ENCODE measurements around the gene TRIM38. TPM values are rescaled to one million over a fixed set of nuclear protein-coding genes. Genes with fewer than 3 reads are reported as not detected.
A peak's percentile ranks its signal among the peaks of the same experiment; 100 is the strongest.

Gene TRIM38
- total RNA-seq, 1 donor from 2014 or later: 7.6 TPM

DNA sequence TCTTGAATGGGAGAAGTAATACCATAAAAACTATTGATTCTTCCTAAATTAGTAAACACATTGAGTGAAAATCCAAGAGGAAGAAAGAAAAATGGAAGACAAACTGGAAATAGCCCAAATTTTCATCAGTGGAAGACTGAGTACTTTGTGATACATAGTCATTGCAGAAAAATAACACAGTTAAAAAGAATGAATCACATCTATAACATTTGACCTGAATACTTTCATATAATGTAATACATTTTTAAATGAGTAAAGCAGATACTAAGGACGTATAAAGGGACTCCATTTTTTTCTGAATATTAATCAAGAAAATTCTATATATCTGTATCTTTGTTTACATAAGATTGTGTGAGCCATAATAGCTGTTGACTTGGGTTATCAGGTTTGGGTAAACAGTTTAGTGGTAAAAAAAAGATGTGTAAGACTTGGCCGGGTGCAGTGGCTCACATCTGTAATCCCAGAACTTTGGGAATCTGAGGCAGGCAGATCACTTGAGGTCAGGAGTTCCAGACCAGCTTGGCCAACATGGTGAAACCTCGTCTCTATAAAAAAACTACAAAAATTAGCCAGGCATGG lies 27.8 kb upstream of the TRIM38 start:
- Histone ChIP-seq H3K27me3 (no peaks in the 10 kb centered on the region), H3K27ac (no peak overlapping the region), H3K9me3 (no peaks in the 10 kb centered on the region), H3K4me1 (no peaks in the 10 kb centered on the region), H3K36me3 (no peaks in the 10 kb centered on the region), H3K4me3 (no peak overlapping the region)
- intact Hi-C loops (cut with DNase I): no loop called here
- DNase-seq (ENCODE audit: low spot score in 2 of 2): no peak
- TF ChIP-seq, protein P1, sequence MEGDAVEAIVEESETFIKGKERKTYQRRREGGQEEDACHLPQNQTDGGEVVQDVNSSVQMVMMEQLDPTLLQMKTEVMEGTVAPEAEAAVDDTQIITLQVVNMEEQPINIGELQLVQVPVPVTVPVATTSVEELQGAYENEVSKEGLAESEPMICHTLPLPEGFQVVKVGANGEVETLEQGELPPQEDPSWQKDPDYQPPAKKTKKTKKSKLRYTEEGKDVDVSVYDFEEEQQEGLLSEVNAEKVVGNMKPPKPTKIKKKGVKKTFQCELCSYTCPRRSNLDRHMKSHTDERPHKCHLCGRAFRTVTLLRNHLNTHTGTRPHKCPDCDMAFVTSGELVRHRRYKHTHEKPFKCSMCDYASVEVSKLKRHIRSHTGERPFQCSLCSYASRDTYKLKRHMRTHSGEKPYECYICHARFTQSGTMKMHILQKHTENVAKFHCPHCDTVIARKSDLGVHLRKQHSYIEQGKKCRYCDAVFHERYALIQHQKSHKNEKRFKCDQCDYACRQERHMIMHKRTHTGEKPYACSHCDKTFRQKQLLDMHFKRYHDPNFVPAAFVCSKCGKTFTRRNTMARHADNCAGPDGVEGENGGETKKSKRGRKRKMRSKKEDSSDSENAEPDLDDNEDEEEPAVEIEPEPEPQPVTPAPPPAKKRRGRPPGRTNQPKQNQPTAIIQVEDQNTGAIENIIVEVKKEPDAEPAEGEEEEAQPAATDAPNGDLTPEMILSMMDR (IDR thresholded peaks at IDR 0.05): no peak

DNA sequence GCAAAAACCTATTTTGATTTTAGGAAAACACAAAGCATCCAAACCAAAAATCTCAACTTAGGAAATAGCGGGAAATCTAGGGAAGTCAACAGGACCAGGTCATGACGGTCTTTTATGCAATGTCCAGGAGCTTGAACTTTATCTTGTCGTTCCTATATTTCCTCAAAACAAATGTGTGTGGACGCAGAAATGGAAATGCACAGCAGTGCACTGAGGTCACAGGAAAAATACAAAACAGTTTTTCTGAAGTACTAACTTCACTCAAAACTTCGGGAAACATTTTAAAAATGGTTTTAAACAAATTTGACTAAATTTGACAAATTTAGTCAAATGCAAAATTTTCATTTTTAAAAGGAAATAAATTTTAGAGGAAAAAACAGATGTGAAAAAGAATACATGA lies 26.6 kb upstream of the TRIM38 start:
- H3K9me3 ChIP-seq: no peaks in the 10 kb centered on the region
- intact Hi-C loops (cut with DNase I): no loop called here
- H3K4me3 ChIP-seq: no peak overlapping the region
- TF ChIP-seq, protein P1 (IDR thresholded peaks at IDR 0.05): no peak
- H3K36me3 ChIP-seq: no peaks in the 10 kb centered on the region
- H3K27me3 ChIP-seq: no peaks in the 10 kb centered on the region
- no peak for DNase-seq (ENCODE audit: low spot score in 2 of 2)
- H3K4me1 ChIP-seq: no peaks in the 10 kb centered on the region
- no peak overlapping the region for H3K27ac ChIP-seq

DNA sequence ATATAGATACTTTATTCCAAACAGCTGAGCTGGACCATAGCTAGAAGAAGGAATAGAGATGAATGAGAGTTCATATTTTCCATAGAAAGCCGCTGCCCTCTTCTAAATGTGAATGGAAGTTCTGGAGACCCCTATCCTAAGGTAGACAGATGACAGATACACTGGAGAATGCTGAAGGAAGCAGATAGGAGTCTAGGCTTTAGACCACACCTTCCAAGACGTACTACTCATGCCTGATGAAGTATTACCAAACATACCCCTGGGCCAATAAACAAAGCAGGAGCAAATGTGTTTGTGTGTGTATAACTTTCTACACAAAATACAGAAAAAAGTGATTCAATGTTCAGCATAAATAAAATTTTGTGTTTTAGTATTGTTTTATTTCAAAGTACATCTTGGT lies 23.0 kb upstream of the TRIM38 start:
- Histone ChIP-seq H3K27ac (no peak overlapping the region), H3K36me3 (no peaks in the 10 kb centered on the region), H3K4me1 (no peaks in the 10 kb centered on the region), H3K4me3 (no peak overlapping the region), H3K9me3 (no peaks in the 10 kb centered on the region), H3K27me3 (no peaks in the 10 kb centered on the region)
- DNase-seq (ENCODE audit: low spot score in 2 of 2): no peak
- intact Hi-C loops (cut with DNase I): no loop called here
- TF ChIP-seq, protein P1 (IDR thresholded peaks at IDR 0.05): no peak

DNA sequence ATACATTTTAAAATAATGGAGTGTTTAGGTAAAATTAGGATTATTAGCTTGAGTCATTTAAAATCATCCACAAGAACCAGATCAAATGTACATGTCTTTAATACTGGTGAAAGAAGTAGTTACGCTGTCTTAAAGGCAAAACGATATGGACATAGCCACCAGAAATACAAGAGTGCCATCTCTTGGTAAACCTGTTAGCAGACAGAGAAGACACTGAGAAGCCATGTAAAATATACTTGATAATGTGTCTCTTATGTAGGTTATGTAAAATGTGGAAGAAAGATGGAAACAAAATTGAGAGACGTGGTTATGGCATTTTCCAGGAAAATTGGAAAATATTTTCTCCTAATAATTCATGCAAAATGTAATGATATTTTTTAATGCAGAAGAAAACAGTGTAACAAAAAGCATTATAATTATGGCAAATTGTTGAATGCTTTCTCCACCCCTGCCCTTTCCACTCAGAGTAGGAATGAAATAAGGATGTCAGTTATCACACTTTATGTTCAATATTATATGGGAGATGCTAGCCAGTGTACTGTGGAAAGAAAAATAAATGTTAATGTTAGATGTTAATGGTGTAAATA lies 19.9 kb upstream of the TRIM38 start:
- DNase-seq (ENCODE audit: low spot score in 2 of 2): no peak
- Histone ChIP-seq H3K27me3 (no peaks in the 10 kb centered on the region), H3K27ac (no peak overlapping the region), H3K4me1 (no peaks in the 10 kb centered on the region), H3K9me3 (no peaks in the 10 kb centered on the region), H3K4me3 (no peak overlapping the region), H3K36me3 (no peaks in the 10 kb centered on the region)
- intact Hi-C loops (cut with DNase I): loop anchor here (2.0 kb wide), 1 partner anchor 154 kb away; no protein-coding TSS in a partner anchor
- TF ChIP-seq, protein P1 (IDR thresholded peaks at IDR 0.05): peak in 2 of 3 experiments; percentile 38 to 60

DNA sequence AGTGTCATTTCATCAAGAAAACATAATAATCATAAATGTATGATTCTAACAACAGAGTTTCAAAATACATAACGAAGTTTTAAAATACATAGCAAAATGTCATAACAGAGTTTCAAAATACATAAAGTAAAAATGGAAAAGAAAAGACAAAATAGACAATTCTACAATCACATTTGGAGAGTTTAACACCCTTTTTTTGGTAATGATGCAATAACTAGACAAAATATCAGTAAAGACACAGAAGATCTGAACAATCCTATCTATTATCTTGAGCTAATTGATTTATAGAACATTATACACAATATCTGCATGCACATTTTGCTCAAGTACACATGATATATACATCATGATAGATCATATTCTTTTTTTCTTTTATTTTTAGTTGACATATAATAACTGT lies 18.7 kb upstream of the TRIM38 start:
- Histone ChIP-seq H3K27ac (no peak overlapping the region), H3K36me3 (no peaks in the 10 kb centered on the region), H3K27me3 (no peaks in the 10 kb centered on the region), H3K9me3 (no peaks in the 10 kb centered on the region), H3K4me3 (no peak overlapping the region), H3K4me1 (no peaks in the 10 kb centered on the region)
- intact Hi-C loops (cut with DNase I): loop anchor here (2.0 kb wide), 1 partner anchor 155 kb away; no protein-coding TSS in a partner anchor
- TF ChIP-seq, protein P1 (IDR thresholded peaks at IDR 0.05): no peak
- no peak for DNase-seq (ENCODE audit: low spot score in 2 of 2)
